ENCODE results near the gene CIITA. TPM values are rescaled to one million over a fixed set of nuclear protein-coding genes. Genes with fewer than 3 reads are reported as not detected.
A peak's percentile ranks its signal among the peaks of the same experiment; 100 is the strongest.

Gene CIITA
- total RNA-seq, 3 donors from 2014 or later: 5.6 to 14.6 (median 11.1) TPM

- Histone ChIP-seq H3K4me1 (peaks cover 3 to 5% of the 10 kb centered on the region in 2 donors), H3K4me3 (peak overlapping the region in 1 of 3 donors; percentile 7), H3K9me3 (no peaks in the 10 kb centered on the region), H3K27me3 (no peaks in the 10 kb centered on the region), H3K36me3 (no peaks in the 10 kb centered on the region), H3K27ac (no peak overlapping the region)
- DNase-seq (ENCODE audit: low spot score in 2 of 2): no peak
- TF ChIP-seq CTCF (IDR thresholded peaks at IDR 0.05): no peak
- intact Hi-C loops (cut with DNase I; ENCODE audit: low total_unique reads): no loop called here
Measured at GRCh38 chr16:10865991-10866966, 10.7 kb upstream of the CIITA start.

- Histone ChIP-seq H3K4me1 (peaks cover 3 to 5% of the 10 kb centered on the region in 2 donors), H3K9me3 (no peaks in the 10 kb centered on the region), H3K27me3 (no peaks in the 10 kb centered on the region), H3K27ac (no peak overlapping the region), H3K36me3 (no peaks in the 10 kb centered on the region), H3K4me3 (no peak overlapping the region)
- no peak for DNase-seq (ENCODE audit: low spot score in 2 of 2)
- no peak for TF ChIP-seq CTCF (IDR thresholded peaks at IDR 0.05)
- TF ChIP-seq POLR2A (IDR thresholded peaks at IDR 0.05): no peak
- TF ChIP-seq POLR2AphosphoS5 (IDR thresholded peaks at IDR 0.05): no peak
- intact Hi-C loops (cut with DNase I; ENCODE audit: low total_unique reads): no loop called here
Measured at GRCh38 chr16:10867199-10867598, 9.8 kb upstream of the CIITA start.

GRCh38 chr16:10868104-10868595 is 8.9 kb upstream of the CIITA start:
- H3K27me3 ChIP-seq: no peaks in the 10 kb centered on the region
- intact Hi-C loops (cut with DNase I; ENCODE audit: low total_unique reads): no loop called here
- H3K27ac ChIP-seq: peak overlapping the region in 1 of 2 donors; percentile 58
- H3K4me1 ChIP-seq: peaks cover 3 to 5% of the 10 kb centered on the region in 2 donors
- peak overlapping the region in 1 of 3 donors; percentile 40 for H3K4me3 ChIP-seq
- no peak for DNase-seq (ENCODE audit: low spot score in 2 of 2)
- H3K9me3 ChIP-seq: no peaks in the 10 kb centered on the region
- TF ChIP-seq CTCF (IDR thresholded peaks at IDR 0.05) (no peak), POLR2A (IDR thresholded peaks at IDR 0.05) (no peak), POLR2AphosphoS5 (IDR thresholded peaks at IDR 0.05) (no peak)
- no peaks in the 10 kb centered on the region for H3K36me3 ChIP-seq

- Histone ChIP-seq H3K9me3 (no peaks in the 10 kb centered on the region), H3K4me1 (peaks cover 3 to 5% of the 10 kb centered on the region in 2 donors), H3K36me3 (no peaks in the 10 kb centered on the region), H3K27ac (peak overlapping the region; percentile 17 to 71), H3K27me3 (no peaks in the 10 kb centered on the region), H3K4me3 (peak overlapping the region in 1 of 3 donors; percentile 40)
- TF ChIP-seq CTCF (IDR thresholded peaks at IDR 0.05) (no peak), POLR2AphosphoS5 (IDR thresholded peaks at IDR 0.05) (no peak), POLR2A (IDR thresholded peaks at IDR 0.05) (no peak)
- intact Hi-C loops (cut with DNase I; ENCODE audit: low total_unique reads): no loop called here
- no peak for DNase-seq (ENCODE audit: low spot score in 2 of 2)
Measured at GRCh38 chr16:10868596-10869469, 8.2 kb upstream of the CIITA start.
